LHCN-M2 (cell line): ENCODE results near the gene SLC38A7. TPM values are rescaled to one million over a fixed set of nuclear protein-coding genes. Genes with fewer than 3 reads are reported as not detected.
"Not testable (repeated sequence)": the region's sequence is repeated elsewhere in the genome, so short reads cannot be mapped to it uniquely, and the experiment has no call there.

Experiments used
- DNase-seq: peaks from one replicate; pipeline ENCODE4 v3.0.0-alpha.2; 2012; ENCODE audit warnings: low read depth
- total RNA-seq: library from RNA; depleted of rRNA; stranded (reverse); fragments of >200 nt; gene quantifications from 2 replicates; pipeline ENCODE4 v1.2.3, GENCODE V29; 2014; rRNA removed

SLC38A7 gene
- total RNA-seq, 1 experiment from 2014 or later = 25.1 TPM

DNA sequence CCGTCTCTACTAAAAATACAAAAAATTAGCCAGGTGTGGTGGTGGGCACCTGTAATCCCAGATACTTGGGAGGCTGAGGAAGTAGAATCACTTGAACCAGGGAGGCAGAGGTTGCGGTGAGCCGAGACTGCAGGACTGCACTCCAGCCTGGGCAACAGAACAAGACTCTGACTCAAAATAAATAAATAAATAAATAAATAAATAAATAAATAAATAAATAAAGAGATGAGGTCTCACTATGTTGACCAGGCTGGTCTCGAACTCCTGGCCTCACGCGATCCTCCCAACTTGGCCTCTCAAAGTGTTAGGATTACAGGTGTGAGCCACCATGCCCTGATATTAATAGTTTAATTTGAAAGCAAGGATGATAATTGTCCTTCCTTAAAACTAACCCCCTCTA lies 47.5 kb downstream of the SLC38A7 start:
- DNase-seq = not testable (repeated sequence)

DNA sequence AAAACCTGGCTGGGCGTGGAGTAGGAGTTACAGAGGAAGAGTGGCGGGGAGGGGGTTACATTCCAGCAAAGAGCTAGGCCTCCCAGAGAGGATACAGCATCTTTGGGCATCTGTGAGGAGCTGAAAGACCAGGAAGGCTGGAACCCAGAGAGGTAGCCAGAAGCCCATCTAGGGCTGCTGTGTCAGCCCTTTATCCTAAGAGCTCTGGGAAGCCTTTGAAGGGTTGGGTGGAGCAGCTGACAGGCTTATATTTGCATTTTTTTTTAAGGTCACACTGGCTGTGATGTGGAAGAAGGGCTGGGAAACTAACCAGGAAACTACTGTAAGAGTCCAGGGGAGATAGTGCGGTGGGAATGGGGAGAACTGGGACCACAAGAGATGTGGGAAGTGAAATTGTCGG lies 48.1 kb downstream of the SLC38A7 start:
- no peak for DNase-seq

DNA sequence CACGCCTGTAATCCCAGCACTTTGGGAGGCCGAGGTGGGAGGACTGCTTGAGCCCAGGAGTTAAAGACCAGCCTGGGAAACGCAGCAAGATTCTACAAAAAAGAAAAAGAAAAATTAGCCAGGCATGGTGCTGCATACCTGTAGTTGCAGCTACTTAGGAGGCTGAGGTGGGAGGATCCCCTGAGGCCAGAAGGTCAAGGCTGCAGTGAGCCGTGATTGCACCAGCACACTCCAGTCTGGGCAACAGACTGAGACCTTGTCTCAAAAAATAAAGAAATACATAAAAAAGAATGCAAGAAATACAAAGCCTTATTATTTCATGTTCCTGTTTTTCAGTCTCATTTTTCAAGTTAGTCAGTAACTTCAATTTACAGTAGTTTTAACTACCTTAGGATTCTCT lies 49.1 kb downstream of the SLC38A7 start:
- DNase-seq = no peak

DNA sequence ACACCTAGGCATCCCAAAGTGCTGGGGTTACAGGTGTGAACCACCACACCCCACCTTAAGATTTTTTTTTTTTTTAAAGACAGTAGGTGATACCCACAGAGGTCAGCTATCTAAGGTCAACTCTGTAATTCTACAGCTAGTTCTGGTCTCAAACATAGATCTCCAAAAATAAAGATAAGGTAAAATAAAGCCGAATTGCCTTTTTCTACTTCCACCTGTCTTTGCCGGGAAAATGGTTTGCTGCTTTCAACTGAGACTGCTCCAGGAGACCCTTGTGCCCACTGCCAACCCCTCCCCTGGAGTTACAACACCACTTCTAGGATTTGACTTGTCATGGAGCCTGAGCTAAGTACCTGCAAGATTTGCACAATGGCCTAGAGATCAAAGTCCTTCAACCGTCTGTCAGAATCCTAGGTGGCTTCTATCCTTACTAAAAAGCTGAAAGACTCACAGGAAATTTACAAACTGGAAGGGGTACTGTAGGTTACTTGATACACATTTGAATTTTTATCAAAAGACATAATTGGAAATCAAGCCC lies 50.2 kb downstream of the SLC38A7 start:
- DNase-seq = no peak

DNA sequence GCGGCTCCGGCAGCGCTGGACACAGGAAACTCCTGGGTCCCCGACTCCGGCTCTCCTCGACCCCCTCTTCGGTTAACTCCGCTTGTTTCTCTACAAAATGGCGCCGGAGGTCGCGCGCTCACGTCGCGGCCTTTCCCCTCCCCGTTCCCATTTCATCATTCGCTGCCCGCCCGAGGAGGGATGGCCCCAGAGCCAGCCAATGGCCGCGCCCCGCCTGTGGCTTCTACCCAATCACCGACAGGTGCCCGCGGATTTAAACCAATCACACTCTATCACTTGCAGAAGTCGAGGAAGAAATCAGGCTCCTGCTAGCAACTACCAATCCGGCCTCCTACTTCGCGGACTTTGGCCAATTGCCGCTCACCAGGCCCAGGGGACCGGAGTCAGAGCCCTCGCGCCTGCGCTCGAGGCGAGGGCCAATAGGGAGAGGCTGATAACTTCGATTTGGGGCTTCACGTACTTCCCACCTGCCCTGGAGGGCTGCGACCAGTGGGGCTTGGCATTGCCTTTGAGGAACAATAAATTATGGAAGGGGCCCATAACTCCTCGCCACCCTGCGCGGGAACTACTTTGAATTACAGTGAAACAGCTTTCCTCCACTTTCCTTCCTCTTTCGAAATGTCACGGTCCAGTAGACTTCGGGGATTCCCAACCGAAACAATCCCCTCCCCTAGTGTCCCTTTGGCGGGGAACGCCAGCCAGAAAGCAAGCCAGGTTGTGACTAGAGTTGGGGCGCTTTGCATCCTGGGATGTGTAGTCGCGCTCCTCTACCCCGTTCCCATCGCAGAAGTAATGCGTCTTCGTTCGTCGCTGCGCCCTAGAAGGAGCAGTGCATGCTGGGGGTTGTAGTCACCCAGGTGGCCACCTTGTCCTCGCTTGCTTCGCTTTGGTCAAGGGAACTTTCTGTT lies 54.6 kb downstream of the SLC38A7 start, which contains the start of gene CNOT1:
Gene CNOT1 (minus strand): TSS at position 94 of the 908 bp plus-strand sequence. CDS start 30,489 bp downstream, outside the sequence.
- peak; percentile 99 for DNase-seq

DNA sequence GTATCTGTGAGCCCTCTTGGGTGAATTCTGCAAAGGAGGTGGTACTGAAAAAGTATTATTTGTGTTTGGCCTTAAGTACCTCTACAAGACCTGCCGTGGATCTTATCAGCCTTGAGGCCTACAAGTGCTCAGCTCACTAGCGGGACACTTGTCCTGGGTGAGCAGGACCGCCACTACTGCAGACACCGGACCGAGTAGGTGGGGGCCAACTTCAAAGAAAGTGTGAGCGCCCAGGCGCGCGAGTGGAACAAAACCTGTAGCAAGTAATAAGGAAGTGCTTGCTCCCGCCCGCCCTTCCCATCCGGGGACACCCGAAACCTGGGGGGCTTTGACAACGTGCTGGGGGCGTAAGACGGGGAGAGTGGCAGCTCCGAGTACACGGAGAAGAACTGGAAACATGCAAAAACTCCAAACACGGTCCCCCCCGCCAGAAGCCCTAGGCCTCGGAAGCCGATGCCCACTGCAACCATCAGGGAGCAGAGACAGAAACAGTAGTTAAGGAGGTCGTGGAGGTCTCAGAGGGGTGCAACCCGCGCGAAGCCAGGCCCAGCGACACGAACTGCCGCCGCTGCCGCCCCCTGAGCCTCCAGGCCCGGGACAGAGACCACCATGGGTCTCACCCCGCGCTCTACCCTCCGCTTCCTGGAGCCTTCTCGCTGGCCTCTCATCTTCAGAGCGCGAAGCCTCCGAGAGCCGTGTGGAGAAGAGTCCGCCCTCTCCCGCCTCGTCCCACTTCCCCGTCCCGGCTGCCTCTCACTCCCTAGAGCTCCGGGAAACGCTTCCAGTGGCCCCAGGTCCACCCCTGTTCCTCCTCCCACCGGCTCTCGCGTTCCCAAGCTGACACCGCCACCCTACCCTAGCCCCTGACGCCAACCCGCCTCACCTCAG lies 55.5 kb downstream of the SLC38A7 start:
- no peak for DNase-seq

DNA sequence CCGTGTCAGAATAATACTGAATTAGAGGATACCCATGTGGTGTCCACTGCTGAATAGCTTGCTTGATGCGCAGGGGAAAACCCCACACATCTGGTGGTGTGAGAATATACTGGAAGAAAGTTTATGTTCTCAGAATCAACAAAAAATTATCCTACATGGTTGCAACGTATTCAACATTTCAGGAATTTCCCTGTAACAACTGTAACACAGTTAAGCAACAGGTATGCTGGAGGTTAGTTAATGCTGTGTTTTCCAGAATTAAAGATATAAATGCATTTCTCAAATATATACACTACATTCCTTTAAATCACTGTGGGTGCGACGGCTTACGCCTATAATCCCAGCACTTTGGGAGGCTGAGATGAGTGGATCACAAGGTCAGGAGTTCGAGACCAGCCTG lies 60.4 kb downstream of the SLC38A7 start:
- DNase-seq = no peak

DNA sequence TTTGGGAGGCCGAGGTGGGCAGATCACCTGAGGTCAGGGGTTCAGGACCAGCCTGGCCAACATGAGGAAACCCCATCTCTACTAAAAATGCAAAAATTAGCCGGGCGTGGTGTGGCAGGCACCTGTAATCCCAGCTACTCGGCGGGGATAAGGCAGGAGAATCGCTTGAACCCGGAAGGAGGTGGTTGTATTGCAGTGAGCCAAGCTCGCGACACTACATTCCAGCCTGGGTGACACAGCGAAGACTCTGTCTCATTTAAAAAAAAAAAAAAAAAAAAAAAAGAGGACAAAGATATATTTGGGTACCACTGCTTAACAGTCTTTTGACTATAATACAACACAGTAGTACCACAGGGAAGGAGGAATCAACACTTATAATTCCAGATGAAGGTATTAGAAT lies 64.2 kb downstream of the SLC38A7 start:
- DNase-seq = no peak

DNA sequence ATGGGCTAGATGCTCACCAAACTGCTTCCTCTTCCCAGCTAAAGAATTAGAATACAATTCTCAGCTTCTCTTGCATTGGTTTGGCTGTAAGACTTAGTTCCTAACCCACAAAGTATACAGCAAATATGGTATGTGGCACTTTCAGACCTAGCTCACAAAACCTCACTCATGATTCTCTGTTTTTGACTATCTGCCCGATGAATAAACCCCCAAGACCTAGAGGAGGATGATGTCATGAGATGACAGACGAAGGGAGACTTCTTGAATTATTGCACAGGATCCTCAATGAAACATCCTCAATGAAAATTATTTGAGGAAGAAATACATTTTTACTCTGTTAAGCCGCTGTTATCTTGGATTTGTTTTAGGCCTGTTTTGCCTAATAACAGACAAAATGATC lies 69.3 kb downstream of the SLC38A7 start:
- peak; percentile 12 for DNase-seq

Other genes starting within 250 kb of the SLC38A7 start
- 7.6 and 10.7 TPM in 2 replicates for gene NDRG4, start 184.6 kb downstream of the SLC38A7 start, total RNA-seq
- gene SETD6, start 169.3 kb downstream of the SLC38A7 start, total RNA-seq = 9.9 and 10.8 TPM in 2 replicates
- gene CNOT1, start 54.9 kb downstream of the SLC38A7 start, total RNA-seq = 101 and 113 TPM in 2 replicates
- gene GOT2, start 49.5 kb upstream of the SLC38A7 start, total RNA-seq = 58.5 and 62.7 TPM in 2 replicates